GM19455 (cell line): ENCODE data around the gene NSMCE4A.
"Not testable (repeated sequence)": the region's sequence is repeated elsewhere in the genome, so short reads cannot be mapped to it uniquely, and the experiment has no call there.

ENCODE experiments used
- ATAC-seq: cut with Tn5 transposase; IDR thresholded peaks from one replicate; pipeline ENCODE4 v1.9.1; 2021; ENCODE audit not compliant: unreplicated experiment

NSMCE4A gene

GRCh38 chr10:121974535-121975294 lies at the start of gene NSMCE4A:
Gene NSMCE4A (minus strand): TSS chr10:121975217. CDS start chr10:121975165, 52 bp downstream.
- ATAC-seq: peak; percentile 83

- not testable (repeated sequence) for ATAC-seq
These were observed 48.2 kb upstream of the NSMCE4A start for GRCh38 chr10:122023257-122023656.

GRCh38 chr10:122022276-122022675 lies 47.3 kb upstream of the NSMCE4A start:
- no peak for ATAC-seq

- no peak for ATAC-seq
These were observed 46.8 kb upstream of the NSMCE4A start for GRCh38 chr10:122021828-122022227.

GRCh38 chr10:122021379-122021778 lies 46.4 kb upstream of the NSMCE4A start:
- no peak for ATAC-seq

- no peak for ATAC-seq
These were observed 45.2 kb upstream of the NSMCE4A start for GRCh38 chr10:122020226-122020625.

GRCh38 chr10:122019414-122019975 lies 44.5 kb upstream of the NSMCE4A start:
- no peak for ATAC-seq

GRCh38 chr10:122018951-122019413 lies 44.0 kb upstream of the NSMCE4A start:
- no peak for ATAC-seq

- no peak for ATAC-seq
These were observed 43.5 kb upstream of the NSMCE4A start for GRCh38 chr10:122018491-122018890.

GRCh38 chr10:122017926-122018325 lies 42.9 kb upstream of the NSMCE4A start:
- ATAC-seq: not testable (repeated sequence)

GRCh38 chr10:122014652-122015248 lies 39.7 kb upstream of the NSMCE4A start:
- no peak for ATAC-seq

- no peak for ATAC-seq
These were observed 38.3 kb upstream of the NSMCE4A start for GRCh38 chr10:122013311-122013780.

GRCh38 chr10:122012731-122013130 lies 37.7 kb upstream of the NSMCE4A start:
- ATAC-seq: no peak

GRCh38 chr10:122010405-122011050 lies 35.5 kb upstream of the NSMCE4A start:
- ATAC-seq: no peak

GRCh38 chr10:122007415-122007814 lies 32.4 kb upstream of the NSMCE4A start:
- no peak for ATAC-seq

- ATAC-seq: no peak
These were observed 26.7 kb upstream of the NSMCE4A start for GRCh38 chr10:122001698-122002097.

GRCh38 chr10:121999301-121999700 lies 24.3 kb upstream of the NSMCE4A start:
- ATAC-seq: no peak

- no peak for ATAC-seq
These were observed 23.4 kb upstream of the NSMCE4A start for GRCh38 chr10:121998462-121998861.

GRCh38 chr10:121994429-121994941 lies 19.5 kb upstream of the NSMCE4A start:
- no peak for ATAC-seq

- ATAC-seq: not testable (repeated sequence)
These were observed 16.7 kb upstream of the NSMCE4A start for GRCh38 chr10:121991727-121992126.

- ATAC-seq: no peak
These were observed 15.1 kb upstream of the NSMCE4A start for GRCh38 chr10:121990015-121990677.
